Measurements from ENCODE around the gene RABEP2. TPM values are rescaled to one million over a fixed set of nuclear protein-coding genes. Genes with fewer than 3 reads are reported as not detected.

RABEP2 gene
- total RNA-seq, 2 donors from 2014 or later: 16.1 to 19.2 TPM

- no peaks in the 10 kb centered on the region for H3K36me3 ChIP-seq (ENCODE audit: control insufficient read depth, insufficient read depth, low read length)
- Mint-ChIP-seq H3K36me3 (ENCODE audit: low read depth) (peaks cover under 1% of the 10 kb centered on the region), H3K27me3 (ENCODE audit: insufficient read depth) (peaks cover 23% of the 10 kb centered on the region), H3K9me3 (no peaks in the 10 kb centered on the region), H3K4me3 (peak overlapping the region; percentile 79), H3K4me1 (peaks cover 10% of the 10 kb centered on the region), H3K27ac (peak overlapping the region; percentile 64)
- H3K27me3 ChIP-seq (ENCODE audit: control insufficient read depth, insufficient read depth, low read length, poor library complexity, severe bottlenecking): peaks cover 13% of the 10 kb centered on the region
- peak; percentile 97 for DNase-seq
- TF ChIP-seq, protein P1, sequence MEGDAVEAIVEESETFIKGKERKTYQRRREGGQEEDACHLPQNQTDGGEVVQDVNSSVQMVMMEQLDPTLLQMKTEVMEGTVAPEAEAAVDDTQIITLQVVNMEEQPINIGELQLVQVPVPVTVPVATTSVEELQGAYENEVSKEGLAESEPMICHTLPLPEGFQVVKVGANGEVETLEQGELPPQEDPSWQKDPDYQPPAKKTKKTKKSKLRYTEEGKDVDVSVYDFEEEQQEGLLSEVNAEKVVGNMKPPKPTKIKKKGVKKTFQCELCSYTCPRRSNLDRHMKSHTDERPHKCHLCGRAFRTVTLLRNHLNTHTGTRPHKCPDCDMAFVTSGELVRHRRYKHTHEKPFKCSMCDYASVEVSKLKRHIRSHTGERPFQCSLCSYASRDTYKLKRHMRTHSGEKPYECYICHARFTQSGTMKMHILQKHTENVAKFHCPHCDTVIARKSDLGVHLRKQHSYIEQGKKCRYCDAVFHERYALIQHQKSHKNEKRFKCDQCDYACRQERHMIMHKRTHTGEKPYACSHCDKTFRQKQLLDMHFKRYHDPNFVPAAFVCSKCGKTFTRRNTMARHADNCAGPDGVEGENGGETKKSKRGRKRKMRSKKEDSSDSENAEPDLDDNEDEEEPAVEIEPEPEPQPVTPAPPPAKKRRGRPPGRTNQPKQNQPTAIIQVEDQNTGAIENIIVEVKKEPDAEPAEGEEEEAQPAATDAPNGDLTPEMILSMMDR (conservative IDR thresholded peaks at IDR 0.05): peak; percentile 17
- no peaks in the 10 kb centered on the region for H3K9me3 ChIP-seq (ENCODE audit: control insufficient read depth, low read length)
- H3K9ac ChIP-seq (ENCODE audit: extremely low read depth, low read length, poor library complexity, severe bottlenecking): peak overlapping the region; percentile 74
- 2 to 3% methylated on average over 13 to 66 of the region's 66 CpGs for WGBS, 2 experiments (ENCODE audit: insufficient coverage in 1 of 2, insufficient read length in 1 of 2)
- H3K27ac ChIP-seq (ENCODE audit: low read depth, low read length): peak overlapping the region; percentile 63
- H3K4me3 ChIP-seq (ENCODE audit: low read length): peak overlapping the region; percentile 94
- H3K4me1 ChIP-seq (ENCODE audit: control insufficient read depth, insufficient read depth, low read length): peaks cover 3% of the 10 kb centered on the region
These were observed 45.0 kb downstream of the RABEP2 start for GRCh38 chr16:28879841-28880588.

GRCh38 chr16:28879261-28879840 lies 45.7 kb downstream of the RABEP2 start:
- H3K27me3 Mint-ChIP-seq (ENCODE audit: insufficient read depth): peaks cover 23% of the 10 kb centered on the region
- H3K27ac ChIP-seq (ENCODE audit: low read depth, low read length): peak overlapping the region; percentile 55

GRCh38 chr16:28878083-28878926 lies 46.7 kb downstream of the RABEP2 start, which contains the start of gene ATP2A1:
TSS of gene ATP2A1 (plus strand) at chr16:28878488. CDS start at chr16:28878672, 184 bp downstream.
- Mint-ChIP-seq H3K9me3 (no peaks in the 10 kb centered on the region), H3K27me3 (ENCODE audit: insufficient read depth) (peaks cover 22% of the 10 kb centered on the region), H3K36me3 (ENCODE audit: low read depth) (peaks cover 14% of the 10 kb centered on the region), H3K27ac (peak within 1 kb of the TSS; percentile 80), H3K4me3 (peak within 1 kb of the TSS; percentile 79), H3K4me1 (peaks cover 10% of the 10 kb centered on the region)
- Histone ChIP-seq H3K4me3 (ENCODE audit: low read length) (peak within 1 kb of the TSS; percentile 94), H3K36me3 (ENCODE audit: control insufficient read depth, insufficient read depth, low read length) (peaks cover 8% of the 10 kb centered on the region), H3K27ac (ENCODE audit: low read depth, low read length) (no peak within 1 kb of the TSS), H3K27me3 (ENCODE audit: control insufficient read depth, insufficient read depth, low read length, poor library complexity, severe bottlenecking) (peaks cover 13% of the 10 kb centered on the region), H3K4me1 (ENCODE audit: control insufficient read depth, insufficient read depth, low read length) (peaks cover 3% of the 10 kb centered on the region), H3K9ac (ENCODE audit: extremely low read depth, low read length, poor library complexity, severe bottlenecking) (peak within 1 kb of the TSS; percentile 74), H3K9me3 (ENCODE audit: control insufficient read depth, low read length) (no peaks in the 10 kb centered on the region)
- TF ChIP-seq, protein P1 (conservative IDR thresholded peaks at IDR 0.05): no peak
- 84 to 89% methylated on average over 13 to 24 of the region's 25 CpGs for WGBS, 2 experiments (ENCODE audit: insufficient coverage in 1 of 2, insufficient read length in 1 of 2)
- DNase-seq: no peak

More at GRCh38 chr16:28879261-28879840, 45.7 kb downstream of the RABEP2 start:
- peak; percentile 57 for DNase-seq
- H3K9me3 ChIP-seq (ENCODE audit: control insufficient read depth, low read length): no peaks in the 10 kb centered on the region
- TF ChIP-seq, protein P1 (conservative IDR thresholded peaks at IDR 0.05): no peak
- Mint-ChIP-seq H3K27ac (peak overlapping the region; percentile 80), H3K9me3 (no peaks in the 10 kb centered on the region), H3K36me3 (ENCODE audit: low read depth) (peaks cover 4% of the 10 kb centered on the region), H3K4me3 (peak overlapping the region; percentile 79), H3K4me1 (peaks cover 10% of the 10 kb centered on the region)
- H3K36me3 ChIP-seq (ENCODE audit: control insufficient read depth, insufficient read depth, low read length): peaks cover under 1% of the 10 kb centered on the region
- peaks cover 13% of the 10 kb centered on the region for H3K27me3 ChIP-seq (ENCODE audit: control insufficient read depth, insufficient read depth, low read length, poor library complexity, severe bottlenecking)
- WGBS, 2 experiments (ENCODE audit: insufficient coverage in 1 of 2, insufficient read length in 1 of 2): 3 to 10% methylated on average over 2 to 26 of the region's 27 CpGs
- H3K4me3 ChIP-seq (ENCODE audit: low read length): peak overlapping the region; percentile 94
- H3K4me1 ChIP-seq (ENCODE audit: control insufficient read depth, insufficient read depth, low read length): peaks cover 3% of the 10 kb centered on the region
- peak overlapping the region; percentile 74 for H3K9ac ChIP-seq (ENCODE audit: extremely low read depth, low read length, poor library complexity, severe bottlenecking)

Data from endodermal cell (in vitro differentiated cells).